IMR-90 (cell line): ENCODE results near the gene RGS7BP. TPM values are rescaled to one million over a fixed set of nuclear protein-coding genes. Genes with fewer than 3 reads are reported as not detected.

ENCODE experiments used
- ATAC-seq: fragments of 200-7000 bp; cut with Tn5 transposase; 2 replicates; pipeline ENCODE4 v1.9.1; 2020; ENCODE audit warnings: low read depth, mild to moderate bottlenecking, moderate library complexity
- BruUV-seq: library from RNA; stranded (reverse); fragments of 400-500 nt; replicated peaks from 2 replicates; lab custom pipeline; 2021; lab: Mats Ljungman, UMichigan
- CTCF ChIA-PET: fragments of 300-600 bp; formaldehyde crosslinking; extraction: SDS; loops from one replicate; lab custom pipeline; 2021; ENCODE audit warnings: antibody characterized with exemption; lab: Yijun Ruan, JAX
- POLR2A ChIA-PET: fragments of 300-600 bp; sonication (Branson Sonifier 250); formaldehyde crosslinking; loops from one replicate; lab custom pipeline; 2022; ENCODE audit warnings: antibody characterized with exemption; ENCODE audit not compliant: unreplicated experiment; lab: Charles Lee
- DNase-seq: peaks from one replicate; pipeline ENCODE4 v3.0.0; 2013
- H2AFZ ChIP-seq: replicated peaks from 2 replicates; pipeline ENCODE3; 2013; ENCODE audit warnings: low read length, mild to moderate bottlenecking; ENCODE audit not compliant: poor library complexity
- H2AK5ac ChIP-seq: 2 replicates; pipeline ENCODE4 v1.6.1; 2013; ENCODE audit warnings: low read depth, low read length, inconsistent platforms
- H2AK9ac ChIP-seq: replicated peaks from 2 replicates; pipeline ENCODE3; 2013; ENCODE audit warnings: mild to moderate bottlenecking, low read depth, low read length, moderate library complexity; ENCODE audit not compliant: poor library complexity
- H2BK120ac ChIP-seq: 2 replicates; pipeline ENCODE4 v1.6.1; 2013; ENCODE audit warnings: low read depth, low read length, inconsistent platforms
- H2BK15ac ChIP-seq: 3 replicates; pipeline ENCODE4 v1.6.1; 2013; ENCODE audit warnings: low read depth, low read length, inconsistent platforms
- H2BK20ac ChIP-seq: 2 replicates; pipeline ENCODE4 v1.6.1; 2013; ENCODE audit warnings: low read depth, mild to moderate bottlenecking, inconsistent platforms, low read length, moderate library complexity
- H2BK5ac ChIP-seq: 2 replicates; pipeline ENCODE4 v1.6.1; 2013; ENCODE audit warnings: mild to moderate bottlenecking, low read depth, low read length, inconsistent platforms; ENCODE audit not compliant: poor library complexity, severe bottlenecking
- H3K14ac ChIP-seq: replicated peaks from 2 replicates; pipeline ENCODE4 v1.6.1; 2013; ENCODE audit warnings: low read depth, low read length, inconsistent platforms
- H3K18ac ChIP-seq: 2 replicates; pipeline ENCODE4 v1.6.1; 2013; ENCODE audit warnings: low read depth, low read length, control low read depth
- H3K23ac ChIP-seq: 2 replicates; pipeline ENCODE4 v1.6.1; 2013; ENCODE audit warnings: low read depth, low read length, inconsistent platforms
- H3K27ac ChIP-seq: 2 replicates; pipeline ENCODE4 v1.5.1; 2013; ENCODE audit warnings: mild to moderate bottlenecking, control low read depth, low read length; ENCODE audit not compliant: insufficient read depth
- H3K27me3 ChIP-seq: 2 replicates; pipeline ENCODE4 v1.6.1; 2013; ENCODE audit warnings: low read length; ENCODE audit not compliant: control insufficient read depth, insufficient read depth
- H3K36me3 ChIP-seq: 2 replicates; pipeline ENCODE4 v1.6.1; 2013; ENCODE audit warnings: low read length, mixed read lengths; ENCODE audit not compliant: control insufficient read depth, insufficient read depth
- H3K4ac ChIP-seq: 2 replicates; pipeline ENCODE4 v1.6.1; 2013; ENCODE audit warnings: low read depth, low read length, inconsistent platforms
- H3K4me1 ChIP-seq: 2 replicates; pipeline ENCODE4 v1.6.1; 2013; ENCODE audit warnings: low read length, mixed read lengths; ENCODE audit not compliant: control insufficient read depth, insufficient read depth
- H3K4me2 ChIP-seq: 2 replicates; pipeline ENCODE4 v1.6.1; 2013; ENCODE audit warnings: low read depth, mild to moderate bottlenecking, control low read depth, low read length, moderate library complexity
- H3K4me3 ChIP-seq: 2 replicates; pipeline ENCODE4 v1.5.1; 2013; ENCODE audit warnings: low read depth, mild to moderate bottlenecking, control low read depth, low read length, moderate library complexity; ENCODE audit not compliant: insufficient read depth
- H3K56ac ChIP-seq: 2 replicates; pipeline ENCODE4 v1.6.1; 2013; ENCODE audit warnings: low read length, inconsistent platforms; ENCODE audit not compliant: insufficient read depth; ENCODE audit errors: extremely low read depth
- H3K79me1 ChIP-seq, 2 experiments: 2 replicates each; pipeline ENCODE4 v1.6.1; 2013; ENCODE audit warnings: low read length in 2 of 2, inconsistent platforms in 1 of 2, low read depth in 1 of 2
- H3K9ac ChIP-seq: 2 replicates; pipeline ENCODE4 v1.6.1; 2013; ENCODE audit warnings: low read depth, low read length, control low read depth
- H3K9me1 ChIP-seq: 2 replicates; pipeline ENCODE4 v1.6.1; 2013; ENCODE audit warnings: low read length, inconsistent platforms; ENCODE audit not compliant: insufficient read depth
- H3K9me3 ChIP-seq: 2 replicates; pipeline ENCODE4 v1.6.1; 2013; ENCODE audit warnings: low read length; ENCODE audit not compliant: control insufficient read depth, insufficient read depth
- H4K20me1 ChIP-seq: 2 replicates; pipeline ENCODE4 v1.6.1; 2013; ENCODE audit warnings: low read length, inconsistent platforms; ENCODE audit not compliant: insufficient read depth
- H4K5ac ChIP-seq: 2 replicates; pipeline ENCODE4 v1.6.1; 2013; ENCODE audit warnings: mild to moderate bottlenecking, low read depth, low read length, control low read depth
- H4K8ac ChIP-seq, 2 experiments: 2 replicates each; pipeline ENCODE4 v1.6.1; 2013; ENCODE audit warnings: low read depth in 2 of 2, low read length in 2 of 2, control low read depth in 1 of 2, inconsistent platforms in 1 of 2
- H4K91ac ChIP-seq: 2 replicates; pipeline ENCODE4 v1.6.1; 2013; ENCODE audit warnings: low read depth, low read length, inconsistent platforms; ENCODE audit not compliant: insufficient read depth
- CEBPB ChIP-seq: IDR thresholded peaks from 2 replicates; pipeline ENCODE4 v1.6.1; 2012; ENCODE audit warnings: low read depth, low read length, improper control_type of control experiment
- CHD1 ChIP-seq: IDR thresholded peaks from 2 replicates; pipeline ENCODE4 v1.6.1; 2012; ENCODE audit warnings: low read depth, low read length, improper control_type of control experiment
- FOS ChIP-seq: fragments of 150-350 bp; IDR thresholded peaks from 2 replicates; pipeline ENCODE4 v1.6.1; 2016; ENCODE audit warnings: low read depth, low read length
- MAFK ChIP-seq: IDR thresholded peaks from 2 replicates; pipeline ENCODE4 v1.6.1; 2012; ENCODE audit warnings: low read depth, low read length, improper control_type of control experiment
- MXI1 ChIP-seq: IDR thresholded peaks from 2 replicates; pipeline ENCODE4 v1.6.1; 2012; ENCODE audit warnings: low read depth, mild to moderate bottlenecking, low read length, moderate library complexity, borderline replicate concordance
- NFE2L2 ChIP-seq: fragments of 150-350 bp; IDR thresholded peaks from 2 replicates; pipeline ENCODE4 v1.6.1; 2016; ENCODE audit warnings: low read depth, mild to moderate bottlenecking, low read length
- POLR2A ChIP-seq: IDR thresholded peaks from 2 replicates; pipeline ENCODE4 v1.6.1; 2012; ENCODE audit warnings: mild to moderate bottlenecking, low read depth, low read length
- RAD21 ChIP-seq: IDR thresholded peaks from 2 replicates; pipeline ENCODE4 v1.6.1; 2012; ENCODE audit warnings: low read length, improper control_type of control experiment
- RCOR1 ChIP-seq: IDR thresholded peaks from 2 replicates; pipeline ENCODE4 v1.6.1; 2012; ENCODE audit warnings: mild to moderate bottlenecking, low read length, improper control_type of control experiment; ENCODE audit not compliant: insufficient replicate concordance
- RFX5 ChIP-seq: IDR thresholded peaks from 2 replicates; pipeline ENCODE4 v1.8.0; 2012; ENCODE audit warnings: low read depth, mild to moderate bottlenecking, low read length, moderate library complexity
- SMC3 ChIP-seq: fragments of 150-350 bp; IDR thresholded peaks from 2 replicates; pipeline ENCODE4 v1.6.1; 2016; ENCODE audit warnings: low read depth, mild to moderate bottlenecking, antibody characterized with exemption, low read length, moderate library complexity
- WGBS, 2 experiments: methylation state at CpG; one replicate each; pipeline versions ENCODE4 v1.1.5 to v1.1.7; 2013; ENCODE audit warnings: missing lambda C conversion rate in 2 of 2; ENCODE audit not compliant: insufficient read length in 1 of 2; ENCODE audit errors: extremely low coverage in 2 of 2; 5-methylcytosine and 5-hydroxymethylcytosine counted together
- dilution Hi-C: fragments of 300-500 bp; cut with HindIII; formaldehyde crosslinking; loops from one replicate; pipeline ENCODE4 v1.14.3; 2018; ENCODE audit warnings: low sequenced_read_pairs; ENCODE audit not compliant: unreplicated experiment
- in situ Hi-C: fragments of 300-500 bp; cut with MboI; formaldehyde crosslinking; loops from 3 replicates; pipeline ENCODE4 v1.14.3; 2019; ENCODE audit warnings: low sequenced_read_pairs, inconsistent platforms, mixed read lengths
- intact Hi-C: fragments of 100-400 bp; cut with micrococcal nuclease; formaldehyde crosslinking; loops from 2 replicates; pipeline ENCODE4 v1.10.0; 2022
- polyA plus RNA-seq, 3 experiments: library from polyadenylated mRNA; depleted of rRNA; stranded (reverse); fragments of >200 nt; gene quantifications; 2 replicates each; pipeline ENCODE4 v1.2.3, GENCODE V29; 2012; ENCODE audit warnings: low replicate concordance in 1 of 3
- total RNA-seq: library from RNA; depleted of rRNA; stranded (reverse); fragments of >200 nt; gene quantifications from 2 replicates; pipeline ENCODE4 v1.2.3, GENCODE V29; 2012
- TF ChIP-seq, protein P1 (sequence below): conservative IDR thresholded peaks from 2 replicates; pipeline ENCODE4 v1.5.1; 2012; ENCODE audit warnings: mild to moderate bottlenecking, low read depth, low read length, improper control_type of control experiment
- TF ChIP-seq, protein P2 (sequence below): fragments of 150-350 bp; IDR thresholded peaks from 2 replicates; pipeline ENCODE4 v1.6.1; 2016; ENCODE audit warnings: low read depth, mild to moderate bottlenecking, low read length, moderate library complexity, borderline replicate concordance
- TF ChIP-seq, protein P3 (sequence below): fragments of 150-350 bp; IDR thresholded peaks from 2 replicates; pipeline ENCODE4 v1.6.1; 2017; ENCODE audit warnings: mild to moderate bottlenecking, antibody characterized with exemption, low read length, low read depth

The RGS7BP gene
- total and polyA plus RNA-seq, 2 of the 4 experiments (the other 2 are of a cell fraction) = not detected

DNA sequence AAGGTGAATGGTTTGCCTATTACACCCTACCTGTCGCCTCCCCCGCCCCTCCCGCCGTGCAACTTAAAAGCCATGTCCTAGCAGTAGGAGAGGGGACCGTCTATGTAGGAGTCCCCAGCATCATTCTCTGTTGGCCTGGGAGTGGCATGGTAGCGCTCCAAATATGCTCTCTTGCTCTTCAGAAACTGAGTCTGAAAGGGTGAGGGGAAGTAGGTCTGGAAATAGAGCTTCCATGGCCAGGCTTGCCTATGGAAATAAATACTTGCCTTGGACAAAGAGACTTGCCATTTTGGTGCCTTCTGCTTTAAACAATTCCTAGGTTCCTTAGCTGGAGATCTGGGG lies 1.4 kb downstream of the RGS7BP start:
- H2AFZ ChIP-seq = no peak overlapping the region
- WGBS, 2 experiments = no CpG with 5 or more reads among the region's 6 CpGs
- H3K27me3 ChIP-seq = peaks cover 31% of the 10 kb centered on the region
- H3K27ac ChIP-seq = no peak overlapping the region
- H3K4ac ChIP-seq = no peak overlapping the region
- no peak overlapping the region for H4K8ac ChIP-seq
- no peak overlapping the region for H3K56ac ChIP-seq
- H3K9me3 ChIP-seq = no peaks in the 10 kb centered on the region
- H2AK9ac ChIP-seq = no peak overlapping the region
- H3K9me1 ChIP-seq = no peaks in the 10 kb centered on the region
- no peak overlapping the region for H3K4me2 ChIP-seq
- H2BK120ac ChIP-seq = no peak overlapping the region
- H4K20me1 ChIP-seq = no peaks in the 10 kb centered on the region
- H4K5ac ChIP-seq = no peak overlapping the region
- intact Hi-C loops = no loop called here
- H3K9ac ChIP-seq = no peak overlapping the region
- in situ Hi-C loops = no loop called here
- no peak overlapping the region for H4K91ac ChIP-seq
- no peak overlapping the region for H3K18ac ChIP-seq
- no peaks in the 10 kb centered on the region for H3K4me1 ChIP-seq
- no peaks in the 10 kb centered on the region for H3K79me1 ChIP-seq
- no peak overlapping the region for H3K4me3 ChIP-seq
- no peak overlapping the region for H2BK20ac ChIP-seq
- H2AK5ac ChIP-seq = no peak overlapping the region
- TF ChIP-seq RFX5 = no peak
- no peak for TF ChIP-seq SMC3
- TF ChIP-seq RCOR1 = no peak
- TF ChIP-seq, protein P1, sequence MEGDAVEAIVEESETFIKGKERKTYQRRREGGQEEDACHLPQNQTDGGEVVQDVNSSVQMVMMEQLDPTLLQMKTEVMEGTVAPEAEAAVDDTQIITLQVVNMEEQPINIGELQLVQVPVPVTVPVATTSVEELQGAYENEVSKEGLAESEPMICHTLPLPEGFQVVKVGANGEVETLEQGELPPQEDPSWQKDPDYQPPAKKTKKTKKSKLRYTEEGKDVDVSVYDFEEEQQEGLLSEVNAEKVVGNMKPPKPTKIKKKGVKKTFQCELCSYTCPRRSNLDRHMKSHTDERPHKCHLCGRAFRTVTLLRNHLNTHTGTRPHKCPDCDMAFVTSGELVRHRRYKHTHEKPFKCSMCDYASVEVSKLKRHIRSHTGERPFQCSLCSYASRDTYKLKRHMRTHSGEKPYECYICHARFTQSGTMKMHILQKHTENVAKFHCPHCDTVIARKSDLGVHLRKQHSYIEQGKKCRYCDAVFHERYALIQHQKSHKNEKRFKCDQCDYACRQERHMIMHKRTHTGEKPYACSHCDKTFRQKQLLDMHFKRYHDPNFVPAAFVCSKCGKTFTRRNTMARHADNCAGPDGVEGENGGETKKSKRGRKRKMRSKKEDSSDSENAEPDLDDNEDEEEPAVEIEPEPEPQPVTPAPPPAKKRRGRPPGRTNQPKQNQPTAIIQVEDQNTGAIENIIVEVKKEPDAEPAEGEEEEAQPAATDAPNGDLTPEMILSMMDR = no peak
- no peak for TF ChIP-seq MAFK
- TF ChIP-seq, protein P2, sequence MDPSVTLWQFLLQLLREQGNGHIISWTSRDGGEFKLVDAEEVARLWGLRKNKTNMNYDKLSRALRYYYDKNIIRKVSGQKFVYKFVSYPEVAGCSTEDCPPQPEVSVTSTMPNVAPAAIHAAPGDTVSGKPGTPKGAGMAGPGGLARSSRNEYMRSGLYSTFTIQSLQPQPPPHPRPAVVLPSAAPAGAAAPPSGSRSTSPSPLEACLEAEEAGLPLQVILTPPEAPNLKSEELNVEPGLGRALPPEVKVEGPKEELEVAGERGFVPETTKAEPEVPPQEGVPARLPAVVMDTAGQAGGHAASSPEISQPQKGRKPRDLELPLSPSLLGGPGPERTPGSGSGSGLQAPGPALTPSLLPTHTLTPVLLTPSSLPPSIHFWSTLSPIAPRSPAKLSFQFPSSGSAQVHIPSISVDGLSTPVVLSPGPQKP = no peak
- no peak for TF ChIP-seq CHD1
- TF ChIP-seq FOS = no peak
- TF ChIP-seq, protein P3, sequence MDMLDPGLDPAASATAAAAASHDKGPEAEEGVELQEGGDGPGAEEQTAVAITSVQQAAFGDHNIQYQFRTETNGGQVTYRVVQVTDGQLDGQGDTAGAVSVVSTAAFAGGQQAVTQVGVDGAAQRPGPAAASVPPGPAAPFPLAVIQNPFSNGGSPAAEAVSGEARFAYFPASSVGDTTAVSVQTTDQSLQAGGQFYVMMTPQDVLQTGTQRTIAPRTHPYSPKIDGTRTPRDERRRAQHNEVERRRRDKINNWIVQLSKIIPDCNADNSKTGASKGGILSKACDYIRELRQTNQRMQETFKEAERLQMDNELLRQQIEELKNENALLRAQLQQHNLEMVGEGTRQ = no peak
- TF ChIP-seq RAD21 = no peak
- TF ChIP-seq POLR2A = no peak
- no peak for TF ChIP-seq NFE2L2
- TF ChIP-seq MXI1 = no peak
- TF ChIP-seq CEBPB = no peak
- H3K14ac ChIP-seq = no peak overlapping the region
- ChIA-PET POLR2A (no interaction called here), CTCF (no interaction called here)
- H3K23ac ChIP-seq = no peak overlapping the region
- no peak overlapping the region for H2BK15ac ChIP-seq
- BruUV-seq = no TSS peak
- dilution Hi-C loops = no loop called here
- no peak overlapping the region for H2BK5ac ChIP-seq
- no peak for ATAC-seq
- no peak for DNase-seq
- H3K36me3 ChIP-seq = no peaks in the 10 kb centered on the region
